Esophagus muscularis mucosa (tissue), 4 donors: ENCODE measurements around the gene MAPKAP1. TPM values are rescaled to one million over a fixed set of nuclear protein-coding genes. Genes with fewer than 3 reads are reported as not detected.

Experiments used
- DNase-seq: peaks from one replicate; pipeline ENCODE4 v3.0.0-alpha.2; 2017; ENCODE audit errors: extremely low spot score
- H3K27ac ChIP-seq, 4 donors: fragments of 200-600 bp; sonication (generic); replicated peaks in 1 of 4; 1 replicate in 3 of 4; 2 replicates in 1 of 4; pipeline ENCODE4 v1.5.1; 2016 to 2019; ENCODE audit warnings: mild to moderate bottlenecking in 1 of 4
- H3K27me3 ChIP-seq, 4 donors: fragments of 200-600 bp; sonication (generic); one replicate each; pipeline versions ENCODE4 v1.5.1 to v1.6.0; 2016 to 2019
- H3K36me3 ChIP-seq, 4 donors: fragments of 200-600 bp; sonication (generic); one replicate each; pipeline ENCODE4 v1.5.1; 2016 to 2019
- H3K4me1 ChIP-seq, 4 donors: fragments of 200-600 bp; sonication (generic); one replicate each; pipeline ENCODE4 v1.5.1; 2016 to 2019
- H3K4me3 ChIP-seq, 4 donors: fragments of 200-600 bp; sonication (generic); 1 replicate in 2 of 4; 2 replicates in 2 of 4; pipeline ENCODE4 v1.5.1; 2016 to 2019; ENCODE audit warnings: mild to moderate bottlenecking in 4 of 4, moderate library complexity in 1 of 4
- H3K9me3 ChIP-seq, 4 donors: fragments of 200-600 bp; sonication (generic); 1 replicate in 3 of 4; 2 replicates in 1 of 4; pipeline ENCODE4 v1.5.1; 2016 to 2019
- CTCF ChIP-seq, 3 experiments: fragments of 200-600 bp in 2 of 3; fragments of 450-650 bp in 1 of 3; sonication (generic) in 2 of 3; IDR thresholded peaks; one replicate each; pipeline ENCODE4 v1.5.1; 2017 to 2019; ENCODE audit warnings: antibody characterized with exemption in 3 of 3, mild to moderate bottlenecking in 2 of 3, moderate library complexity in 1 of 3
- EP300 ChIP-seq: sonication (generic); formaldehyde crosslinking; IDR thresholded peaks from one replicate; pipeline ENCODE4 v1.6.1; 2017; ENCODE audit warnings: antibody characterized with exemption
- POLR2A ChIP-seq: fragments of 450-650 bp; IDR thresholded peaks from one replicate; pipeline ENCODE4 v1.6.1; 2017; ENCODE audit warnings: antibody characterized with exemption, moderate library complexity, mild to moderate bottlenecking, low read depth
- POLR2AphosphoS5 ChIP-seq, 2 donors: sonication (generic); formaldehyde crosslinking; IDR thresholded peaks; one replicate each; pipeline ENCODE4 v1.6.1; 2017; ENCODE audit warnings: antibody characterized with exemption in 2 of 2
- WGBS: methylation state at CpG from one replicate; pipeline ENCODE4 v1.1.5; 2018; 5-methylcytosine and 5-hydroxymethylcytosine counted together
- intact Hi-C: fragments of 100-400 bp; cut with DNase I; formaldehyde crosslinking; loops from one replicate; pipeline ENCODE4 v1.15.1; 2023
- total RNA-seq, 4 donors: library from RNA; depleted of rRNA; stranded (reverse); fragments of >200 nt; gene quantifications; one replicate each; pipeline versions ENCODE4 v1.1.0 to v1.2.1, GENCODE V29; 2016

The MAPKAP1 gene
- total RNA-seq, 4 donors from 2014 or later = 84.3 to 103 (median 93.4) TPM

- Histone ChIP-seq H3K4me3 (no peak overlapping the region), H3K4me1 (peaks cover 0 to 13% (median 7%) of the 10 kb centered on the region in 4 donors), H3K27me3 (no peaks in the 10 kb centered on the region), H3K27ac (no peak overlapping the region), H3K36me3 (peaks cover 0 to 5% (median 0%) of the 10 kb centered on the region in 4 donors), H3K9me3 (no peaks in the 10 kb centered on the region)
- DNase-seq = no peak
- intact Hi-C loops = no loop called here
- TF ChIP-seq EP300 (no peak), POLR2AphosphoS5 (IDR thresholded peaks at IDR 0.05) (no peak)
- 62% methylated on average over 4 of the region's 4 CpGs for WGBS
Measured at GRCh38 chr9:125659954-125660353, 47.1 kb downstream of the MAPKAP1 start.

- 84% methylated on average over 2 of the region's 2 CpGs for WGBS
- no peak overlapping the region for H3K4me3 ChIP-seq
- DNase-seq = no peak
- intact Hi-C loops = no loop called here
- H3K27ac ChIP-seq = no peak overlapping the region
- TF ChIP-seq EP300 (no peak), CTCF (IDR thresholded peaks at IDR 0.05) (no peak), POLR2A (no peak), POLR2AphosphoS5 (IDR thresholded peaks at IDR 0.05) (no peak)
- H3K4me1 ChIP-seq = peaks cover 0 to 13% (median 7%) of the 10 kb centered on the region in 4 donors
- no peaks in the 10 kb centered on the region for H3K9me3 ChIP-seq
- H3K36me3 ChIP-seq = peaks cover 0 to 5% (median 0%) of the 10 kb centered on the region in 4 donors
- no peaks in the 10 kb centered on the region for H3K27me3 ChIP-seq
Measured at GRCh38 chr9:125659201-125659840, 47.7 kb downstream of the MAPKAP1 start.

- DNase-seq = no peak
- H3K4me3 ChIP-seq = no peak overlapping the region
- H3K36me3 ChIP-seq = no peaks in the 10 kb centered on the region
- 81% methylated on average over 3 of the region's 3 CpGs for WGBS
- intact Hi-C loops = no loop called here
- peaks cover 0 to 24% (median 10%) of the 10 kb centered on the region in 4 donors for H3K4me1 ChIP-seq
- H3K9me3 ChIP-seq = no peaks in the 10 kb centered on the region
- TF ChIP-seq CTCF (IDR thresholded peaks at IDR 0.05) (no peak), EP300 (no peak), POLR2A (no peak), POLR2AphosphoS5 (IDR thresholded peaks at IDR 0.05) (no peak)
- H3K27ac ChIP-seq = no peak overlapping the region
- H3K27me3 ChIP-seq = no peaks in the 10 kb centered on the region
Measured at GRCh38 chr9:125656560-125656959, 50.4 kb downstream of the MAPKAP1 start.

GRCh38 chr9:125655691-125656410 lies 51.2 kb downstream of the MAPKAP1 start:
- TF ChIP-seq POLR2A (no peak), POLR2AphosphoS5 (IDR thresholded peaks at IDR 0.05) (no peak), EP300 (no peak), CTCF (IDR thresholded peaks at IDR 0.05) (no peak)
- Histone ChIP-seq H3K9me3 (no peaks in the 10 kb centered on the region), H3K27ac (no peak overlapping the region), H3K4me3 (no peak overlapping the region), H3K36me3 (no peaks in the 10 kb centered on the region), H3K27me3 (no peaks in the 10 kb centered on the region), H3K4me1 (peaks cover 0 to 27% (median 13%) of the 10 kb centered on the region in 4 donors)
- 76% methylated on average over 5 of the region's 5 CpGs for WGBS
- DNase-seq = no peak
- intact Hi-C loops = no loop called here

- intact Hi-C loops = no loop called here
- no peaks in the 10 kb centered on the region for H3K27me3 ChIP-seq
Measured at GRCh38 chr9:125655066-125655633, 51.9 kb downstream of the MAPKAP1 start.

More at GRCh38 chr9:125655066-125655633, 51.9 kb downstream of the MAPKAP1 start:
- no peaks in the 10 kb centered on the region for H3K9me3 ChIP-seq
- H3K27ac ChIP-seq = no peak overlapping the region
- no peak overlapping the region for H3K4me3 ChIP-seq
- TF ChIP-seq POLR2A (no peak), EP300 (no peak), CTCF (IDR thresholded peaks at IDR 0.05) (no peak), POLR2AphosphoS5 (IDR thresholded peaks at IDR 0.05) (no peak)
- WGBS = 84% methylated on average over 4 of the region's 4 CpGs
- DNase-seq = no peak
- peaks cover 0 to 27% (median 16%) of the 10 kb centered on the region in 4 donors for H3K4me1 ChIP-seq
- H3K36me3 ChIP-seq = no peaks in the 10 kb centered on the region
